Sigmoid colon (tissue), 7 donors: ENCODE data around the gene TOR2A. TPM values are rescaled to one million over a fixed set of nuclear protein-coding genes. Genes with fewer than 3 reads are reported as not detected.
A peak's percentile ranks its signal among the peaks of the same experiment; 100 is the strongest.

Source experiments
- DNase-seq: peaks from one replicate; pipeline ENCODE4 v3.0.0-alpha.2; 2019
- H3K27ac ChIP-seq, 4 donors: fragments of 200-600 bp; sonication (generic); one replicate each; pipeline ENCODE4 v1.5.1; 2016 to 2019; ENCODE audit warnings: mild to moderate bottlenecking in 1 of 4
- H3K27me3 ChIP-seq, 3 donors: fragments of 200-600 bp; sonication (generic); one replicate each; pipeline ENCODE4 v1.5.1; 2019; ENCODE audit warnings: mild to moderate bottlenecking in 1 of 3
- H3K36me3 ChIP-seq, 4 donors: fragments of 200-600 bp; sonication (generic); one replicate each; pipeline ENCODE4 v1.5.1; 2016 to 2019
- H3K4me1 ChIP-seq, 4 donors: fragments of 200-600 bp; sonication (generic); one replicate each; pipeline ENCODE4 v1.5.1; 2017 to 2019
- H3K4me3 ChIP-seq, 4 donors: fragments of 200-600 bp; sonication (generic); one replicate each; pipeline ENCODE4 v1.5.1; 2017 to 2019; ENCODE audit warnings: mild to moderate bottlenecking in 2 of 4, moderate library complexity in 1 of 4
- H3K9me3 ChIP-seq, 4 donors: fragments of 200-600 bp in 3 of 4; sonication (generic) in 3 of 4; one replicate each; pipeline versions ENCODE4 v1.5.1 to v1.6.1; 2013 to 2019
- CTCF ChIP-seq, 4 experiments: fragments of 450-650 bp in 3 of 4; fragments of 200-600 bp in 1 of 4; IDR thresholded peaks; one replicate each; pipeline ENCODE4 v1.5.1; 2016 to 2019; ENCODE audit warnings: antibody characterized with exemption in 4 of 4, mild to moderate bottlenecking in 3 of 4, moderate library complexity in 2 of 4
- EP300 ChIP-seq, 4 donors: sonication (generic); formaldehyde crosslinking; IDR thresholded peaks; one replicate each; pipeline ENCODE4 v1.6.1; 2017; ENCODE audit warnings: antibody characterized with exemption in 4 of 4
- POLR2A ChIP-seq, 2 donors: fragments of 450-650 bp; IDR thresholded peaks; one replicate each; pipeline ENCODE4 v1.6.1; 2016; ENCODE audit warnings: antibody characterized with exemption in 2 of 2, mild to moderate bottlenecking in 2 of 2, moderate library complexity in 2 of 2
- POLR2AphosphoS5 ChIP-seq, 4 donors: sonication (generic); formaldehyde crosslinking; IDR thresholded peaks; one replicate each; pipeline ENCODE4 v1.6.1; 2017; ENCODE audit warnings: antibody characterized with exemption in 4 of 4
- WGBS, 2 donors: extraction: QIAGEN DNeasy Blood & Tissue Kit; methylation state at CpG; one replicate each; pipeline ENCODE4 v1.1.7; 2013; 5-methylcytosine and 5-hydroxymethylcytosine counted together
- intact Hi-C: fragments of 100-400 bp; cut with DNase I; formaldehyde crosslinking; loops from one replicate; pipeline ENCODE4 v1.15.1; 2023
- polyA plus RNA-seq, 3 donors: library from polyadenylated mRNA; stranded (reverse); fragments of 200-250 nt; gene quantifications; one replicate each; pipeline ENCODE4 v1.2.3, GENCODE V29; 2013
- total RNA-seq, 4 donors: library from RNA; depleted of rRNA; stranded (reverse); fragments of >200 nt; gene quantifications; one replicate each; pipeline ENCODE4 v1.1.0, GENCODE V29; 2016
- donor health status: healthy with polysubstance abuse.
- donor health status: Bipolar disorder and iron deficiency.
- donor health status: healthy.

TOR2A gene
- total and polyA plus RNA-seq, 7 donors = 6.1 to 26.4 (median 10.4) TPM

GRCh38 chr9:127707766-127708165, 27.3 kb downstream of the TOR2A start:
- 15 to 49% methylated on average over 5 of the region's 5 CpGs for WGBS, 2 donors
- no peak for DNase-seq
- Histone ChIP-seq H3K27ac (no peak overlapping the region), H3K4me3 (no peak overlapping the region), H3K27me3 (no peaks in the 10 kb centered on the region), H3K9me3 (no peaks in the 10 kb centered on the region), H3K36me3 (no peaks in the 10 kb centered on the region), H3K4me1 (no peaks in the 10 kb centered on the region)
- intact Hi-C loops = no loop called here
- no peak for TF ChIP-seq EP300 (IDR thresholded peaks at IDR 0.05)
- TF ChIP-seq POLR2AphosphoS5 (IDR thresholded peaks at IDR 0.05) = no peak
- TF ChIP-seq POLR2A (IDR thresholded peaks at IDR 0.05) = no peak

DNA sequence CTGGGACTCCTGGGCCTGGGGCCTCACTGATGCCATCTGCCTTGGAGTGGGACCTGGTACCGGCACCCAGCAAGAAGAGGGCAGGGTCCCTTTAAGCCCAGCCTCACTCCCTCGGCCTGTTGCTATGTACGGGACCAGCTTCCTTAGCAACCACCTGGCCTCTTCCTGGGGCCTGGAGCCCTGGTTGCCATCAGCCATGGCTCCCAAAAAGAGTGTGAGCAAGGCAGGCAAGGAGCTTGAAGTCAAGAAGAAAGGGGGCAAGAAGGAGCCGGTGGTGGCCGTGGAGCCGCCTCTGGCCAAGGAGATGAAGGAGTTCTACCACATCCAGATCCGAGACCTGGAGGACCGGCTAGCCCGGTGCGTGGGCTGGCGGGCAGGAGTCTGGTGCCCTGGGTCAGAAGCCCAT, 28.3 kb downstream of the TOR2A start, which contains the start of gene CFAP157:
TSS of gene CFAP157 (plus strand) at position 153 of the 406 bp plus-strand sequence. CDS start at position 197, 44 bp downstream.
- no peak for DNase-seq
- Histone ChIP-seq H3K4me3 (no peak within 1 kb of the TSS), H3K36me3 (no peaks in the 10 kb centered on the region), H3K9me3 (no peaks in the 10 kb centered on the region), H3K27ac (no peak within 1 kb of the TSS), H3K27me3 (no peaks in the 10 kb centered on the region), H3K4me1 (no peaks in the 10 kb centered on the region)
- no peak for TF ChIP-seq EP300 (IDR thresholded peaks at IDR 0.05)
- no peak for TF ChIP-seq CTCF (IDR thresholded peaks at IDR 0.05)
- no peak for TF ChIP-seq POLR2A (IDR thresholded peaks at IDR 0.05)
- TF ChIP-seq POLR2AphosphoS5 (IDR thresholded peaks at IDR 0.05) = no peak
- intact Hi-C loops = no loop called here
- 61 to 69% methylated on average over 11 of the region's 11 CpGs for WGBS, 2 donors

GRCh38 chr9:127705577-127706379, 29.3 kb downstream of the TOR2A start:
- Histone ChIP-seq H3K9me3 (no peaks in the 10 kb centered on the region), H3K4me3 (no peak overlapping the region), H3K27me3 (no peaks in the 10 kb centered on the region), H3K4me1 (no peaks in the 10 kb centered on the region), H3K36me3 (no peaks in the 10 kb centered on the region), H3K27ac (no peak overlapping the region)
- intact Hi-C loops = no loop called here
- TF ChIP-seq EP300 (IDR thresholded peaks at IDR 0.05) (no peak), CTCF (IDR thresholded peaks at IDR 0.05) (no peak), POLR2AphosphoS5 (IDR thresholded peaks at IDR 0.05) (no peak), POLR2A (IDR thresholded peaks at IDR 0.05) (no peak)
- 87 to 88% methylated on average over 12 of the region's 12 CpGs for WGBS, 2 donors
- no peak for DNase-seq

DNA sequence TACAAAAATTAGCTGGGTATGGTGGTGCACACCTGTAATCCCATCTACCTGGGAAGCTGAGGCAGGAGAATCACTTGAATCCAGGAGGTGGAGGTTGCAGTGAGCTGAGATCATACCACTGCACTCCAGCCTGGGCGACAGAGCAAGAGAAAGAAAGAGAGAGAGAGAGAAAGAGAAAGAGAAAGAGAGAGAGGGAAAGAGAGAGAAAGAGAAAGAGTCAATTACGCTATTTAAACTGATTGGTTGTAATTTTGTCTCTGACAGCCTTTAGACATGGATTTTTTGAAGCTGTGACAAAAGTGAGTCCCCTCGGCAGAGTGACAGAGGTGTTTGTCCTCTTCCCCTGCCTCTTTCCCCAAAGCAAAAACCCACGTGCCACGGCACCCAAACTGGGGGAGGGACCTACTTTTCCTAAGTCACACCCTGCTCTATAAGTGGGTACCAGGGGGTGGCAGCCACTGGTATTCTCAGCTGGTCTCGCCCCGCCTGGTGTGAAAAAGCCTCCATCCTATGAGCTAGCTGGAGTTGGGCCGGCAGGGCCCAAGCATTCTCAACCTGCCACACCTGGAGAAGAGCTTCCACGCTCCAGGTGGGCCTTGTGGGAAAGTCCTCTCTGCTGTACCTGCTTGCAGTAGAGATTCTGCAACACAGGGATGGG, 31.7 kb downstream of the TOR2A start:
- TF ChIP-seq POLR2A (IDR thresholded peaks at IDR 0.05) (no peak), EP300 (IDR thresholded peaks at IDR 0.05) (no peak), CTCF (IDR thresholded peaks at IDR 0.05) (no peak), POLR2AphosphoS5 (IDR thresholded peaks at IDR 0.05) (no peak)
- WGBS, 2 donors = 79 to 86% methylated on average over 9 of the region's 9 CpGs
- intact Hi-C loops = no loop called here

DNA sequence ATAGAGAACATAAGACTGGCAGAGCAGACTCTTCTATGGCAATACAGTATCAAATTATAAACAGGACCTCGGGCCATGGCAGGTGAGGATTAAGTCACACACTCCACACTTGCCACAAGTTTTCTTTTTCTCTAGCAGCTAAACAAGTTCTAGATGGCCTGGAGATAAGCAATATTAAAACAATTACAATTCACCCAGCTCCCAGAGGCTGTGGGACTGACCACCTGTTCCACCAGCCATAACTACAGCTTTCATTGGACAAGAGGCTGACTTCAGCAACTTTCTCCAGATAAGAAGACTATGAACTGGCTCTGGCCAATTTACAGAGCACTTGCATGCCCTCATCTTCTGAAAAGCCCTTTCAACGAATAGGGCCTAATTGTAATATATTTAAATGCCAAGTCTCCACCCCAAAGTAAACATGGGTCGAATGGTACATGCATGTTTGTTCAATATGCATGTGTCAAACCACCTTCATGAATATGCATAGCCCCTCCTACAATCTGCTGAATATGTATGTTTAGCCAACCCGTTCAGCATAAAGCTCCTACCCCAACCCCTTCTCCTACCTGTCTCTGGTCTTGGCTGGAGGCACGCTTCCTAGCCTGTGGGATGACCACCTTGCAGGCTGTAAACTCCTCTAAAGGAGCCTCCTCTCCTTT, 34.4 kb downstream of the TOR2A start:
- no peaks in the 10 kb centered on the region for H3K36me3 ChIP-seq
- no peaks in the 10 kb centered on the region for H3K27me3 ChIP-seq
- no peaks in the 10 kb centered on the region for H3K9me3 ChIP-seq
- peaks cover 0 to 17% (median 7%) of the 10 kb centered on the region in 4 donors for H3K4me1 ChIP-seq
- no peak for TF ChIP-seq CTCF (IDR thresholded peaks at IDR 0.05)
- no peak for TF ChIP-seq POLR2AphosphoS5 (IDR thresholded peaks at IDR 0.05)
- no peak for TF ChIP-seq EP300 (IDR thresholded peaks at IDR 0.05)
- no peak for TF ChIP-seq POLR2A (IDR thresholded peaks at IDR 0.05)
- peak overlapping the region in 1 of 4 donors; percentile 84 for H3K27ac ChIP-seq
- no peak overlapping the region for H3K4me3 ChIP-seq
- WGBS, 2 donors = 57 to 80% methylated on average over 5 of the region's 5 CpGs
- no peak for DNase-seq
- intact Hi-C loops = no loop called here

More for the DNA sequence above, 31.7 kb downstream of the TOR2A start:
- Histone ChIP-seq H3K4me1 (peaks cover 0 to 17% (median 7%) of the 10 kb centered on the region in 4 donors), H3K9me3 (no peaks in the 10 kb centered on the region), H3K27me3 (no peaks in the 10 kb centered on the region), H3K27ac (no peak overlapping the region), H3K4me3 (no peak overlapping the region), H3K36me3 (no peaks in the 10 kb centered on the region)
- DNase-seq = no peak
